ENCODE results near the gene FBF1.

DNA sequence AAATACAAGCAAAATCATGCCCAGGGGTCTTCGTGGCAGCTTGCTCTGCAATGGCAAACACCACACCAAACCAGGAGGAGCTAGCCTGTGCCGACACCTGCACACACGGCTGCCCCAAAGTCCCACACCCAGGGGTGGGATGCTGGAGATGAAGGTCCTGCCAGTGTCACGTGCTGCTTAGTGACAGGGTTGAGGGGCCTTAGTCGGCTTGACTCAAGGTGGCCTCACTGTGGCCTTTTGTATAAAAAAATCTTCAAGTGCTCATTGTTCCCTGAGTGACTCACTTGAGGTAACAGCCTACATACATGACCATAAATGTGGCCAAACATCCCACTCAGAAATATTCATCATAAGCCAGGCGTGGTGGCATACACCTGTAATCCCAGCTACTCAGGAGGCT lies 51.4 kb downstream of the FBF1 start:
- no peak for TF ChIP-seq POLR2A (IDR thresholded peaks at IDR 0.05)
- TF ChIP-seq, protein P1, sequence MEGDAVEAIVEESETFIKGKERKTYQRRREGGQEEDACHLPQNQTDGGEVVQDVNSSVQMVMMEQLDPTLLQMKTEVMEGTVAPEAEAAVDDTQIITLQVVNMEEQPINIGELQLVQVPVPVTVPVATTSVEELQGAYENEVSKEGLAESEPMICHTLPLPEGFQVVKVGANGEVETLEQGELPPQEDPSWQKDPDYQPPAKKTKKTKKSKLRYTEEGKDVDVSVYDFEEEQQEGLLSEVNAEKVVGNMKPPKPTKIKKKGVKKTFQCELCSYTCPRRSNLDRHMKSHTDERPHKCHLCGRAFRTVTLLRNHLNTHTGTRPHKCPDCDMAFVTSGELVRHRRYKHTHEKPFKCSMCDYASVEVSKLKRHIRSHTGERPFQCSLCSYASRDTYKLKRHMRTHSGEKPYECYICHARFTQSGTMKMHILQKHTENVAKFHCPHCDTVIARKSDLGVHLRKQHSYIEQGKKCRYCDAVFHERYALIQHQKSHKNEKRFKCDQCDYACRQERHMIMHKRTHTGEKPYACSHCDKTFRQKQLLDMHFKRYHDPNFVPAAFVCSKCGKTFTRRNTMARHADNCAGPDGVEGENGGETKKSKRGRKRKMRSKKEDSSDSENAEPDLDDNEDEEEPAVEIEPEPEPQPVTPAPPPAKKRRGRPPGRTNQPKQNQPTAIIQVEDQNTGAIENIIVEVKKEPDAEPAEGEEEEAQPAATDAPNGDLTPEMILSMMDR (IDR thresholded peaks at IDR 0.05): no peak
